GM12874 (cell line): ENCODE measurements around the gene UBE3C.

Source experiments
- TF ChIP-seq, protein P1 (sequence below): IDR thresholded peaks from 2 replicates; pipeline ENCODE4 v1.5.1; 2011; ENCODE audit warnings: low read depth, mild to moderate bottlenecking, control low read depth, low read length, moderate library complexity; ENCODE audit not compliant: insufficient read depth

Gene UBE3C

DNA sequence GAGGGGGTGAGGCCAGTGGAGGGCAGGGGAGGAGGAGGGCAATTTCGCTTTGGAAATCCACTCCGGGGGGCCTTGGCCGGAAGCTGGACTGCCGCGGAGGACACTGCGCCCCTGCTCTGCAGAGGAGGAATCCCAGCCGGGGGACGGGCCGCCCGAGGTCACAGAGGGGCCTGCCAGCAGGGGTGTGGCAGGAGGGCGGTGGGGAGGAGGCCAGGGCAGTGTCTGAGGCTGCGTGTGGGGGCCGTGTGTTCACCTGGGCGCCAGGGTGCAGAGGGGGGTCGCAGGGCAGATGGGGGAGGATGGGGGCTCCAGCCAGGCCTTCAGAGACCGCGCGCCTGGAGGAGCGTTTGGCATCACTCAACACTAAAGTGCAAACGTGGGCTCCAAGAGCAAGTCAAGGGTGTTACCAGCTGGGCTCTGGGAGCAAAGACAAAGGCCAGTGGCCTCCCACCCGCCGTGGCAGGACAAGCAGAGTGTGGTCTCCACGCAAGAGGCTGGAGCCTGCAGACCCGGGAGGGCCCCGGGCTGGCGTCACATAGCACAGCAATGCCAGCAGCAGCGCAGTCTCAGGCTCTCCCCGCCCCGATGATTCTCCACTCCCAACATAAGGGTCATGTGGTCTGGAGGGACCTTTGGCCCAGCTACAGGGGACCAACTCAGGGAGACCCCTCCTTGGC, 152.8 kb downstream of the UBE3C start:
- TF ChIP-seq, protein P1, sequence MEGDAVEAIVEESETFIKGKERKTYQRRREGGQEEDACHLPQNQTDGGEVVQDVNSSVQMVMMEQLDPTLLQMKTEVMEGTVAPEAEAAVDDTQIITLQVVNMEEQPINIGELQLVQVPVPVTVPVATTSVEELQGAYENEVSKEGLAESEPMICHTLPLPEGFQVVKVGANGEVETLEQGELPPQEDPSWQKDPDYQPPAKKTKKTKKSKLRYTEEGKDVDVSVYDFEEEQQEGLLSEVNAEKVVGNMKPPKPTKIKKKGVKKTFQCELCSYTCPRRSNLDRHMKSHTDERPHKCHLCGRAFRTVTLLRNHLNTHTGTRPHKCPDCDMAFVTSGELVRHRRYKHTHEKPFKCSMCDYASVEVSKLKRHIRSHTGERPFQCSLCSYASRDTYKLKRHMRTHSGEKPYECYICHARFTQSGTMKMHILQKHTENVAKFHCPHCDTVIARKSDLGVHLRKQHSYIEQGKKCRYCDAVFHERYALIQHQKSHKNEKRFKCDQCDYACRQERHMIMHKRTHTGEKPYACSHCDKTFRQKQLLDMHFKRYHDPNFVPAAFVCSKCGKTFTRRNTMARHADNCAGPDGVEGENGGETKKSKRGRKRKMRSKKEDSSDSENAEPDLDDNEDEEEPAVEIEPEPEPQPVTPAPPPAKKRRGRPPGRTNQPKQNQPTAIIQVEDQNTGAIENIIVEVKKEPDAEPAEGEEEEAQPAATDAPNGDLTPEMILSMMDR, result no peak

DNA sequence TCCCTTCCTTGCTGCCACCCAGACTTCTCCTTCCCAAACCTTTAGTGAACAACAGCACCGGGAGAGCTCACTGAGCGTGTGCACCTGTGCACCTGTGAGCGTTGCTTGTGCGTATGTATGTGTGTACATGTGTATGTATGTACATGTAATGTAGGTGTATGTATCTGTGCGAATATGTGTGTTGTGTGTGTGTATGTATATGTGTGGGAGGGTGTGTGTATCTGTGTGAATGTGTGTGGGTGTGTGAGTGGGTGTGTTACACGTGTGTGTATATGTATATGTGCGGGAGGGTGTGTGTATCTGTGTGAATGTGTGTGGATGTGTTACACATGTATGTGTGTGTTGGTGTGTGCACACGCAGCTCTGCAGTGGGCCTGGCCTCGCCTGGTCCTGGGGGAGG, 153.5 kb downstream of the UBE3C start:
- TF ChIP-seq, protein P1, result no peak

DNA sequence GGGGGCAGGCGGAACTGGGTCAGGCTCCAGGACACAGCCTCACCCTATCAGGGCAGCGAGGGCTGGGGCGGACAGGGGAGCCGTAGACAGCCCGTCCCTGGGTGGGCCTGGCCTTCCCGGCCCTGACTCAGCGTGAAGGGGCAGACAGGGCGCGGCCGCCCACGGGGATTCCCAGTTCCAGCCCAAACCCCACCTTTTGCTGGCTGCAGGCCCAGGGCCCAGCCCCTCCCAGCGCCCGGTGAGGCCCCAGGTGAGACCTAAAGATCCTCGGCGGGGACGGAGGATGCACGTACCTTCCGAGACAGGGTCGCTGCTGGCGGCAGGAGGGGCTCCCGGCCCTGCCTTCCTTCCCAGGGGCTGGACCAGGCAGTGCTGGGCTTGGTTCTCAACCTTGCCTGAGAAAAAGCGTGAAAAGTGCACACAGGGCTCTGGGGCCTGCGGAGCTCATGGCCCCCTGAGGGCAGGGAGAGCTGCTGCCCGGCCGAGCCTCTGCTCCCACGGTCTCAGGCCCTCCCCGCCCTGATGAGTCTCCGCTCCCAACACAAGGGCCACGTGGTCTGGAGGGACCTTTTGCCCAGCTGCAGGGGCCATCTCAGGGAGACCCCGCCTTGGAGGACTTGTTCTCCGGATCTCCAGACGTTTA, 154.2 kb downstream of the UBE3C start:
- TF ChIP-seq, protein P1, result no peak

DNA sequence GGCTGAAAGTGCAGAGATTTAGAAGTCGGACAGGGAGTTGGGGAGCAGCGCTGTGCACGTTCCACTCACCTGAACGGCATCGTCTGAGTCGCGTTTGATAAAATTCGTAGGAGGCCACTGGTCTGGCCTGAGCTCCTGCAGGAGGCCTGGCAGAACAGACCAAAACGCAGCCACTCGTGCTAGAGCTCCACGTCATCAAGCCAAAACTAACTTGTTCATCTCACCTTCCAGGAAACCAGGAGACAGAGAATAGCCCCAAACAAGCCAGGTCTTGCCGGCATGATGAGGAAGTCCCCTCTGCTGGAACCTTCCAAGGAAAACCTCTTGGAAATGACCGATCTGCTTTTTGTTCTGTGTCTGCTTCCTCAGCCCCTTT, 154.7 kb downstream of the UBE3C start:
- TF ChIP-seq, protein P1, result no peak

DNA sequence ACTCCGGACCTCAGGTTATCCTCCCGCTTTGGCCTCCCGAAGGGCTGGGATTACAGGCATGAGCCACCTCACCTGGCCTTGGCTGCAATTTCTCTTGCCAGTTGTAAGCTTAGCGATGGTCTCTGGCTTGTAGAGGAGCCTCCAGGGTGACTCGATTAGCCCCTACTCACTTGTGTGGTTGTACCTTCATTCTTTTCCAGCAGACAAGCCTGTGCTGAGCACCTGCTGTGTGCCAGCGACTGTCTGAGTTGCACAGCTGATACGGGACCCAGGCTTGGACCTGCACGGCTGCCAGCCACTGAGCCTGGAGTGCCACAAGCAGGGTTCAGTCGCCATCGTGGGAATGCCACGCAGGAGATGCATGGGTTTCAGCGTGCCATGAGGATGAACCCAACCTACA, 156.0 kb downstream of the UBE3C start:
- TF ChIP-seq, protein P1, result no peak

DNA sequence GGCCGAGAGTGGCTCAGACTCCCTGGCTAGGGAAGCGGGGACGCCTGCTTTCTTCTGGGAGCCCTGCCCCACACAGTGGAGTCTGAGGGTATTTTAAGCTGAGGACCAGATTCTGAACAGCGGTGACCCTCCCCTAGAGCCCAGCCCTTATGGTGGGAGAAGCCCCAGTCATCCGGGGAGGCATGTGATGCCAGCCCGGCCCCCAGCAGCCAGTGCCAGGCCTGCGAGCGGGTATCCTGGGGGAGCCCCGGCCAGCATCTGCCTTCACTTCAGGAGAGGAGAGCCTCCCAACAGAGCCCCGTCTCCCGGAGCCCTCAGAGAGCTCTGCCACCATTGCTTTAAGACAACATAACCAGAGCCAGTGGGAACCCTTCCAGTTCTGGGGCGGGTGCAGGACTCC, 156.6 kb downstream of the UBE3C start:
- TF ChIP-seq, protein P1, result no peak

DNA sequence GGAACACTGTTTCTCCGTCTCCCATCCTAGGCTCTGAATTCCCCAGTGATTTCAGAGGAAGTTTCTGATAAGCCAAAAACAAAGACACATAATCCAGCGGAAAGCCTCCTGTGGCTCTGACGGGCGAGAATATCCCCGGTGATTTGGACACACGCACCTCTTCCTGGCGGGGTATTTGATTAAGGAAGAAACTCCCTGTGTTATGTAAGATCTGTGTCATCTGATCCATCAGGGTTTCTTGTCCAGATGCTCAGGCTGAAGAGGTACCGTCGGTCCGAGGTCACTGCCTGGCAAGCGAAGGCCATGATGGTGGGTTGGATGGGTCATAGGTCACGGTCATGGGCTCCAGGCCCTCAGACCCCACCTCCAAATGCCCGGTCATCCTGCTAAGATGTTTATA, 158.5 kb downstream of the UBE3C start:
- TF ChIP-seq, protein P1, result no peak

DNA sequence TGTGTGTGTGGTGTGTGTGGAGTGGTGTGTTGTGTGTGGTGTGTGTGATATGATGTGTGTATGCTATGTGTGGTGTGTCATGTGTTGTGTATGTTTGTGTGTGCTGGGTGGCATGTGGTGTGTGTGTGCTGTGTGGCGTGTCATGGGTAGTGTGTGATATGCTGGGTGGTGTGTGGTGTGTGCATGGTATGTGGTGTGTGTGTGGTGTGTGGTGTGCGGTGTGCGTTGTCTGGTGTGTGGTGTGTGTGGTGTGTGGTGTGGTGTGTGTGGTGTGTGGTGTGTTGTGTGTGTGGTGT, 160.5 kb downstream of the UBE3C start:
- TF ChIP-seq, protein P1, result no peak
